HG02970 (cell line): Measurements from ENCODE around the gene EVC.

ENCODE experiments used
- ATAC-seq: cut with Tn5 transposase; IDR thresholded peaks from one replicate; pipeline ENCODE4 v1.9.1; 2021; ENCODE audit warnings: mild to moderate bottlenecking, moderate library complexity, moderate number of reproducible peaks; ENCODE audit not compliant: unreplicated experiment, low FRiP score

Gene EVC

DNA sequence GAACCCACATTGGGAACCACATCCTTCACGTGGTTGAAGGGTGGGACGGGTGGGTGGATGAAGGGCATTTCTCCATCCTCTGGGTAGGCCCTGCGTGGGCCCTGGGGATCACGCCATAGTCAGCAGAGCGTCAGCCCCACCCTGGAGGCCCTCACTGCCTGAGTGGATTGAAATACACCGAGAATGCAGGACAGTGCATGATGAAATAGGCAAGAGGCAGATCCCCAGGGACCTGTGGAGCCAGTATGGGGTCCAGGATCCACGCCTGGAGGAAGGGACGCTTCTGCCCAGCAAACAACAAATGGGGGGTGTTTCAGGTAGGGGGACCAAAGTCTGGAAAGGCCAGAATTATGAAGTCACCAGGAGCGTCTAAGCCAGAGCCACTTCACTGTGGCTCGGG, 19.4 kb downstream of the EVC start:
- no peak for ATAC-seq

- no peak for ATAC-seq
Measured at GRCh38 chr4:5730993-5731990, 20.3 kb downstream of the EVC start.

DNA sequence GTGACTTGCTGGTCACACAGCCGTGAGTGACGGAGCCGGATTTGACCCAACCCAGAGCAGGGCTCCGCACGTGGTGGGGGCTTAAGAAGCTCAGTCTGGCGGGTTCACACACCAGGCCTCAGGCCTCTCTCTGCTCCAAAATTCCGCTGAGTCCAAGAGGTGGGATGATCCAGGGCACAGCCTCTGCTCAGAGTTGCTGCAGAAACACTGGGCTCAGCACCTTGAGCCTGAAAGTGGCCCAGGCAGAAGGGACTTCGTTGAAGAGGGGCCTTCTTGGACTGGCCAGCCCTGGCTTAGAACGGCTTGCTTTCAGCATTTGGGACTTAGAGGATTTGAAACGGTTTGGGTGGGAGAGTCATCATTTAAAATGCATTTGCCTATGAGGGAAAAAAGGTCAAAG, 21.2 kb downstream of the EVC start:
- ATAC-seq = no peak

DNA sequence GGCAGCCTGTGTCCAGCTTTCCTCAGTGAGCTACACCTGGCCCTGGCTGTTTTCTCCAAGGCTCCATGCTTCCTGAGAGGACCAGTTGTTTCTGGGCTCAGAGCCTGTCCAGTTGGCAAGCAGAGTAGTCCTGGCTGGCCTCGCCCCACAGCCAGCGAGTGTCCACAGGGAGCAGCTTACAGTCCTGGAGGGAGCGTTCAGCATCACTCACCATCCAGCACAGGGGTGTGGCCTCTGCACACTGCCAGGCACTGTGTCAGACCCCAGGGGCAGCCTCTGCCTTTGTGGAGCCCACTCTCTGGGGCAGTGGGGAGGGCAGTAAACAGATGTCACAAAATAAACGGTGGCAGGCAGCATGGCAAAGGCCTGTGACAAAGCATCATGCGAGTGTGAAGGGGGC, 23.9 kb downstream of the EVC start:
- ATAC-seq = no peak

- no peak for ATAC-seq
Measured at GRCh38 chr4:5735463-5735862, 24.5 kb downstream of the EVC start.

DNA sequence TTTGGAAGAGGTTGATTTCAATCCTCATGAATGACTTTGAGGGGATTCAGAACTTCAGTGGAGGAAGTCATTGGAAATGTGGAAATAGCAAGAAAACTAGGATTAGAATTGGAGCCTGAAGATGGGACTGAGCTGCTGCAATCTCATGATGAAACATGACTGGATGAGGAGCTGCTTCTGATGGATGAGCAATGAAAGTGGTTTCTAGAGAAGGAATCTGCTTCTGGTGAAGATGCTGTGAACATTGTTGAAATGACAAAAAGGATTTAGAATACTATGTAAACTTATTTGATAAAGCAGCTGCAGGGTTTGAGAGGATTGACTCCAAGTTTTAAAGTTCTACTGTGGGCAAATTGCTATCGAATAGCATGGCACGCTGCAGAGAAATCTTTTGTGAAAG, 27.1 kb downstream of the EVC start:
- no peak for ATAC-seq

DNA sequence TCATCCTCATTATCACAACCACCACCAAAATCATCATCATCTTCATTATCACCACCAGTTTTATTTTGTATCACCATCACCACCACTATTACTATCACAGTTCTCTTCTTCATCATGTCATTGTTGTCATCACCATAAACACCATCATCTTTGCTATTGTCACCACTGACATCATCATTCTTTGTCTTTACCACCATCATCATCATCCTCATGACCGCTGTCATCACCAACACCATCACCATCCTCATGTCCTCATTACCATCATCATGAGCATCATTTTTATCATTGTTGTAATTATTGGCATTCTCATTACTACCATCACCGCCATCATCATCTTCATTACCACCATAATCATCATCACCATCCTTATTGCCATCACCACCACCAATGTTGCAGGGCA, 31.4 kb downstream of the EVC start:
- ATAC-seq = no peak

DNA sequence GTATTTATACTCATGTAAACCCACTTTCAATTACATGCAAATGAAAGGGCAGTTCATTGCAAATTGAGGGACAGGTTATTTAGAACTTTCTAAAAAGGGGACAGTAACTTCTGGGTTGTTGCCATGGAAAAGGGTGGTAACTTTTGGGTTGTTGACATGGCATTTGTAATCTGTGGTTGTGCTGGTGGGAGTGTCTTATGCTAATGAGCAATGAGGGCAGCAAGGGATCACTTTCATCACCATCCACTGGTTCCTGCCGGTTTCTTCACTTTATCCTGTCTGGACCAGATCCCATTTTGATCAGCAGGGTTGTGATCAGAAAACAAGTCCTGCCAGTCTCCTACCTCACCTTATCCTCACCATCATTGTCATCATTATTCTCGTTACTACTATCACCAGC, 32.0 kb downstream of the EVC start:
- ATAC-seq = no peak

DNA sequence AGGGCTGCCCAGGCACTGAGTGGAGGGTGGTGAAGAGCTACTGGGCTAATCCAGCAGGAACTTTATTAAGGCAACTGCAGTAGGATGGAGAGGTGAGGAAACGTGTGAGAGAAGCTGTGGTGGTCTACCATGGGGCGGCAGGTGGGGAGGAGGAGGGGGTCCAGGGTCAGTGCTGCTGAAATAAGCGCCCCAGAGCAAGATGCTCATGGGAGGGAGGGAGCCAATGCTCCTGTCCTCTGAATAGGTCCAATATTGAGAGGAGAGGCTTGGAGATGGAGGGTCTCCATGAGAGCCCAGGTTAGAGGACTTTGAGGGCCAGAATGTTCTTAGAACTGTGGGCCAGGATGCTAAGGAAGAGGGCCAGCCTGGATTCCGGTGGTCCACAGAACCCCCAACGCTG, 35.2 kb downstream of the EVC start:
- ATAC-seq = no peak

- no peak for ATAC-seq
Measured at GRCh38 chr4:5746829-5747737, 36.1 kb downstream of the EVC start.

DNA sequence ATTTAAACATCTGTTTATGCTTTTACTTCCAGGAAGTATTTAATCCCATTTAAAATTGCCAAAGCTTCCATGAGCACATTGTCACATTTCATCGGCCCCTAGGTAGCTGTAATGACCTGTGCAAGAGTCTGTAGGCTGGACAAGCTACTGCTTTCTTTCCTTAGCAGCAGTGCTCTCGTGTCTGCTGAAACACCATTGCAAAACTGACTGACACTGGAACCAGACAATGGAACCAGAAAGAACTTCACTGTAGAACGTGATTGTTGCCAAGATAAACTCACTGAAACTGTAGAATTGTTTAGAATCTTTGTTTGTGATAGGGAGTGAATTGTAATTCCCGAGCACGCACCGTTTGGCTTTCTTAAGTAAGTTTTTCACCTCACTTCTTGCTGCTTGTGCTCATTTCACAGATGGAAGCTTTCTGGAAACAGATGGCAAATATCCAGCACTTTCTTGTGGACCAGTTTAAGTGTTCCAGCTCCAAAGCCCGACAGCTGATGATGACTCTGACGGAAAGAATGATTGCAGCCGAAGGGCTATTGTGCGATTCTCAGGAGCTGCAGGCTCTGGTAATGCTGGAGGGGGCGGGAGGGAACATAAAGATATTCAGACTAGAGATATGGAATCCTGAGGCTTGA, 36.9 kb downstream of the EVC start:
- no peak for ATAC-seq

- ATAC-seq = no peak
Measured at GRCh38 chr4:5749568-5749967, 38.6 kb downstream of the EVC start.

DNA sequence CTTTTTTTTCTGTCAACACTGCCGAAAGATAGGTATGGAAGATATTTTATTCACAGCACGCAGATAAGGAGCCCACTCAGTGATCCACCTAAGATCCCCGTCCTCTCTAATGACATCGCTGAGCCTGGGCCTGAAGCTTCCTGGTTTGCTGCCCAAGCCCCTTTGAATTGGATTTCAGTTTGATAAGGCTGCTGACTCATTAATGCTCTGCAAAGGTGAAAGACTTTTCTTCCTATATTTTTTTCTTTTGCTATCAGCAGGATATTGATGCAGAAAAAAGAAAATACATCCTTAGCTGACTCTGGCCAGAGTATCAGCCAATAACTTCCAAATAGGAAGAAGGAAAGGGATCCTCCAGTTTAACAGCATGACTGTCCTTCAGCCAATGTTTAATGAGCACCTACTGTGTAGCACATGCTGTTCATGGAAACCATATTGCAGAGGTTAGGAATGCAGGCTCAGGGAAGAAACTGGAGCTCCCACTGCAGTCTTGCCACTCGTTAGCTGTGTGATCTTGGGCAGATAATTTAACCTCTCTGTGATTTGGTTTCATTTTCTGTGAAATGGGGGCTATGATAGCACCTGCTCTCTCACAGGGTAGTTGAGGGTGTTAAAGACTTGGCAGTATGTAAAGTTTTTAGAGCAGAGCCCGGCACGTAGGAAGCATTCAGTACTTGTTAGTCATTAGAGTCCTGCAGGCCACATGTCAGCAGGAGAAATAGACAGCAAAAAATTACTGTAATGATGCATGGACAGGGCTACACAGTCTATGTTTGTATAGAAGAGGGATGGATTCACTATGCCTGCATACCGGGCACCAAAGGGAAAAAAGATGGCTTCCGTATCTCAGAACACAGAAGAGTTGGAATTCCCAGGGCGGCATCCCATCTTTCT, 39.3 kb downstream of the EVC start:
- ATAC-seq = no peak

DNA sequence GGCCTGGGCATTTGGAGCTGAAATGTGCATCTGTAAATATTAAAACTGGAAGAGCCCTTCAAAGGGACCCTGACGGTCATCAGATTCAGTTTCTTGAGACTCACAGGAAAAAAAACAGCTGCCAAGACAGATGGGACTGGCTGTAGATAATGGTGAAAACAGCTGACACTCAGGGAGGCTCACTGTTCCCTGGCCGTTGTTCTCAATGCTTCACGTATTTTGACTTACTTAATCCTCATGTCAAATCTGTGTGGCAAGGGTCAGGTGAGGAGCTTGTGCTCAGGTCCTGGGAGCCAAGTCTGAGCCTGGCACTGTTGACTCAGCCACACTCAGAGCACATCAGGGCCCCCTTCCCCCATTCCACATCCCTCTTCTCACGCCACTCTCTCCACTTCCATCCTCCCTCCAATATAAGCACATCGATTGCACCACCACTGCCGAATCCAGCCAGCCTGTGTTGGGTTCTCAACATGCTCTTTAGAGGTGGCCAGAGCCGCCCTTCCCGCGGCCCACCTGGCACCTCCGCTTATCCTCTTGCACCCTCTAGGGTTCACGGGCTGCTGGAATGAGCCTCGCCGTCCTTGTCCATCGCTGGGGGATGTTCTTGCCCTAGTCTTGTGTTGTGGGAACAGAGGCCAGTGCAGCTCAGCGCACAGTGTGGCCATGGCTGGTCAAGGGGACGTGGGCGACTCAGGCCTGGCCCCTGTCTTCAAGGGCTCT, 40.1 kb downstream of the EVC start:
- no peak for ATAC-seq

DNA sequence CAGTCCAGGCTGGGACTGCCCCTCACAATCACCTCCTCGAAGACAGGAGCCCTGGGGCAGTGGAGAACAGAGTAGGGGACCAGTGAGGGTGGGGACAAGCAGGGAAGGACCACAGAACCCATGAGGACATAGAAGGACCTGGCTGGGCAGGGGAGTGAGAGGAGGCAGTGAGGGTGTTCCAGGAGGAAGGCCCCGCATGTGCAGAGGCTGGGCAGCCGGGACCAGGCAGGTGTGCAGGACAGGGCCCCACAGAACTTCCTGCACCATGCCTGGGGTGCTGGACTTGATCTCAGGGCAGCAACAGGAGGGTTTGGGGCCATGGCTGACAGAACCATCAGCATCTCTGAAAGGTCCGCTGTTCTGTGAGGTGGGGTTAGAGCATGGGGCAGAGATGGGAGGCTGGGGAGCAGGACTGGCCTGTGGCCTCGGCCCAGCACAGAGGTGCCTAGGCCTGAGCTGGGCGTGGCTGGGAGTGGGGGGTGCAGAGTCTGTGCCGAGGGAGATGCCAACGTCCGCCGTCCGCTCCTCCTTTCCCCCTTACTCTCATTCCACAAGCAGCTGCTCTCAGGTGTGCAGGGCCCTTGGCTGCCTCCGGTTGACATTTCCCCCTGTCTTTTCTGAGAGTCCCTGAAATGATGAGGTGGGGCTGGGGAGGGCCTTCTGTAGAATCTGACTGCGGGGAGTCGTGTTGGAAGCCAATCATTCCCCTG, 40.8 kb downstream of the EVC start:
- ATAC-seq = no peak

DNA sequence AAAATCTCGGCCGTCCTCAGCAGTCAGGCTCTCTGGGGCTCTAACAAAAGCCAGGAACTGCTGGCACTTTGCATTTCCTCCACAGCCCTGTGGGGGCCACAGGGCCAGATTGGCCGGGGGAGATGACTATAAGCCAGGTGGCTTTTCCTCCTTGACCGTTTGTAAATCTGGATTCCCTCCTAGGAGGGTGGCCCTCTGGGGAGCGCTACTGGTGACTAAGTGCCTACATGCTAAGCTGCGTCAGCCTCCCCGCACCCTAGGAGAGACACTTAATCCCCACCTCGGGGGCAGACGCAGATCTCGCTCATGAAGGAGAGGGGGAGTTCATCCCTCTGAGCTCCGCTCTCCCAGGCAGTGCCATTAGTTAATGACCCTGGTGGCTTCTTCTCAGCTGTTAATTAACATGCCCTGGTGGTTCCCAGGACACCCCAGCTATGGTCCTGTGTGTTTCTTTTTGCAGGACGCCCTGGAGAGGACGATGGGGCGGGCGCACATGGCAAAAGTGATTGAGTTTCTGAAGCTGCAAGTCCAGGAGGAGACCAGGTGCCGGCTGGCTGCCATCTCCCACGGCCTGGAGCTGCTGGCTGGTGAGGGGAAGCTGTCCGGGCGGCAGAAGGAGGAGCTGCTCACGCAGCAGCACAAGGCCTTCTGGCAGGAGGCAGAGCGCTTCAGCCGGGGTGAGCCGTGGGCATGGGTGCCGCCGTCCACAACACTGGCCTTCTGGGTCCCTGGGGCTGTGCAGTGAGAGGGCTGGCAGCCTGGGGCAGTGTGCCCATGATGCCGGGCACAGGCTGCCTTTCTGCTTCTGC, 41.6 kb downstream of the EVC start:
- no peak for ATAC-seq

DNA sequence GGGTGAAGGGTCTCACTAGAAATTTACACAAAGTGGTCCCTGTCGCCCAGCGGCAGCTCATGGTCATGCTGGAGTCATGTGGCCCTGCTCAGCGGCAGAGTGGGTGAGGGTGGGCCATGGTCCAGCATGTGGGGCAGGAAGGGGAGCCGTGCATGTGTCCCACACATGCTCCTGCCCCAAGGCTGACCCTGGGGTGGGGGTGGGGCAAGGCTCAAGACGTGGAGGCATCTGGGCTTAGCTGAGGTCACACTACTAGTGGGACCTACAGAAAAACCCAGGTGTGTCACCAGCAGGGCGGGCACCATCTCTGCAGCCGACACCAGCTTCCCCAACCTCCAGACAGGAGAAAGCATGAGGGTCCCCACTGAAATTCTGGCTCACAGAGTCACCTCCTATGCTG, 42.4 kb downstream of the EVC start:
- no peak for ATAC-seq
